Lower leg skin (tissue), 4 donors: ENCODE data around the gene MKLN1. TPM values are rescaled to one million over a fixed set of nuclear protein-coding genes. Genes with fewer than 3 reads are reported as not detected.
"Not testable (repeated sequence)": the region's sequence is repeated elsewhere in the genome, so short reads cannot be mapped to it uniquely, and the experiment has no call there.

Experiments
- DNase-seq, 2 donors: peaks; one replicate each; pipeline ENCODE4 v3.0.0-alpha.2; 2019; ENCODE audit warnings: low spot score in 2 of 2
- H3K4me3 ChIP-seq: fragments of 200-600 bp; sonication (generic); 2 replicates; pipeline ENCODE4 v1.5.1; 2017; ENCODE audit warnings: mild to moderate bottlenecking, low read depth; ENCODE audit not compliant: poor library complexity, severe bottlenecking
- CTCF ChIP-seq, 3 donors: fragments of 450-650 bp; IDR thresholded peaks; one replicate each; pipeline ENCODE4 v1.5.1; 2016; ENCODE audit warnings: antibody characterized with exemption in 3 of 3, mild to moderate bottlenecking in 3 of 3, moderate library complexity in 2 of 3
- POLR2A ChIP-seq, 2 donors: fragments of 450-650 bp; IDR thresholded peaks; one replicate each; pipeline ENCODE4 v1.6.1; 2016 to 2017; ENCODE audit warnings: antibody characterized with exemption in 2 of 2, mild to moderate bottlenecking in 1 of 2, moderate library complexity in 1 of 2
- WGBS, 2 donors: methylation state at CpG; one replicate each; pipeline ENCODE4 v1.1.5; 2018; 5-methylcytosine and 5-hydroxymethylcytosine counted together
- intact Hi-C: fragments of 100-400 bp; cut with DNase I; formaldehyde crosslinking; loops from one replicate; pipeline ENCODE4 v1.15.0; 2023; ENCODE audit warnings: low total_unique reads
- total RNA-seq, 4 donors: library from RNA; depleted of rRNA; stranded (reverse); fragments of >200 nt; gene quantifications; one replicate each; pipeline ENCODE4 v1.1.0, GENCODE V29; 2016

MKLN1 gene
- total RNA-seq, 4 donors from 2014 or later, result 25.7 to 37.8 (median 31.3) TPM

DNA sequence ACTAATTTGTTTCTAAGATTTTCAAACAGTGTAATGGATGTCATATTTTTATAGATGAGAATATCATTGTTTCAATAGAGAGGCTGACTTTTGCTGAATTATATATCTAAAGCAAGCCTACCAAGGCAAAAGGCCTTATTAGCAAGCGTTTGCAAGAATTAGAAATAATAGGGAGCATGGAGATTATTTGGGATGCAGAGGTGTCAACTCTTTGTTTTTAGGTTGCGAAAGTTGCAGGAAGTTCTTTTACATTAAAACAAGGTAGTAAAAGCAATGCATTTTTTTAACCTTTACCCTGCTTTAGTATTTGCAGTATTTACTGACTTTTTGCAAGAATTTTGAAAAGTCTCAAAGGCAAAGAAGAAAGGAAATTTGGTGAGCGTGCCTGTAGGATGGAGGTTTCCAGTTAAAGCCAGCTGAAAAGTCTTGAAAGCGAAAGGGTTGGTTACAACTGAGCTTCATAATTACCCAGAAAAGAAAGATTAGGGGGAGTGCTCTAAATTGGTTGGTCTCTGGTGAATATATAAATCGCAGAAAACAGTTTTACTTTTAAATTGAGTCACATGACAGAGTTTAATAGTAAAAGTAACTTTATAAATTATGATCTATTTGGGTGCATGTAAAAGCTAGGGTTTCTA lies 81.6 kb downstream of the MKLN1 start:
- no peak for DNase-seq
- TF ChIP-seq CTCF (IDR thresholded peaks at IDR 0.05) (no peak), POLR2A (IDR thresholded peaks at IDR 0.05) (no peak)
- 88 to 90% methylated on average over 5 of the region's 5 CpGs for WGBS, 2 donors
- H3K4me3 ChIP-seq, result no peak overlapping the region
- intact Hi-C loops, result no loop called here

DNA sequence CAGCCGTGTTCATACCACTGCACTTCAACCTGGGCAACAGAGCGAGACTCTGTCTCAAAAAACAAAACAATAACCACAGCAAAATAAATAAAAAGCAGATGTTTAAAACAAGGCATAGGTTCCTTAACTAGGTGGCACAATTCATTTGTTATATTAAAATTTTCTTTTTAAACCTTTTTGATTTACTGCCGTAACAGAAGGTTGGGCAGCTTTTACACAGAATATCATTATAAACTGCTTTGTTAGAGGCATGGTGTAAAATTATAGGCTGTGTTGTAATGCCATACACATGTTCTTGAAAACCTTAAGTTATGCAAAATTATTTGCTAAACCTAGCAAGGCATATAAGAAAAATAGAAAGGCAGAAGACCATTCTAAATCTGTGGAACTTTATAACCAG lies 84.4 kb downstream of the MKLN1 start:
- DNase-seq, result no peak
- TF ChIP-seq CTCF (IDR thresholded peaks at IDR 0.05), result no peak
- TF ChIP-seq POLR2A (IDR thresholded peaks at IDR 0.05), result no peak
- intact Hi-C loops, result loop anchor here (5.0 kb wide), 1 partner anchor 520 kb away; no protein-coding TSS in a partner anchor
- 93 to 96% methylated on average over 3 of the region's 3 CpGs for WGBS, 2 donors
- no peak overlapping the region for H3K4me3 ChIP-seq

DNA sequence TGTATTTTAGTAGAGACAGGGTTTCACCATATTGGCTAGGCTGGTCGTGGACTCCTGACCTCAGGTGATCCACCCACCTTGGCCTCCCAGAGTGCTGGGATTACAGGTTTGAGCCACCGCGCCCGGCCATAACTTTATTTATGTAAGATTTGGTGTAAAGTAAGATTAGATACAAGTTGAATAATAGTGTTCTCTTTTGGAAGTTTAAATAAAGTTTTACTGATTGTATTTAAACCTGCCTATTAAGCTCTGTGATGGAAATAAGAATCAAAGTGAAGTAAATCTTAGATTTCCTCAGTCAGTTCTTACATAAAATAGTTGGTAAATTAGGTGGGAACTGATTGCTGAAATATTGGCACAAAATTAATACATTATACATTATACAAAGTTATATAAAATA lies 86.0 kb downstream of the MKLN1 start:
- H3K4me3 ChIP-seq, result no peak overlapping the region
- WGBS, 2 donors, result 97 to 98% methylated on average over 4 of the region's 4 CpGs
- intact Hi-C loops, result loop anchor here (5.0 kb wide), 1 partner anchor 521 kb away; no protein-coding TSS in a partner anchor
- no peak for DNase-seq
- TF ChIP-seq CTCF (IDR thresholded peaks at IDR 0.05), result no peak
- TF ChIP-seq POLR2A (IDR thresholded peaks at IDR 0.05), result no peak

- H3K4me3 ChIP-seq, result no peak overlapping the region
- TF ChIP-seq CTCF (IDR thresholded peaks at IDR 0.05) (peak in 1 of 3 donors; percentile 27), POLR2A (IDR thresholded peaks at IDR 0.05) (no peak)
- intact Hi-C loops, result no loop called here
- WGBS, 2 donors, result 72 to 77% methylated on average over 5 of the region's 5 CpGs
- DNase-seq, result no peak
These were observed 96.6 kb downstream of the MKLN1 start for GRCh38 chr7:131424219-131424822.

DNA sequence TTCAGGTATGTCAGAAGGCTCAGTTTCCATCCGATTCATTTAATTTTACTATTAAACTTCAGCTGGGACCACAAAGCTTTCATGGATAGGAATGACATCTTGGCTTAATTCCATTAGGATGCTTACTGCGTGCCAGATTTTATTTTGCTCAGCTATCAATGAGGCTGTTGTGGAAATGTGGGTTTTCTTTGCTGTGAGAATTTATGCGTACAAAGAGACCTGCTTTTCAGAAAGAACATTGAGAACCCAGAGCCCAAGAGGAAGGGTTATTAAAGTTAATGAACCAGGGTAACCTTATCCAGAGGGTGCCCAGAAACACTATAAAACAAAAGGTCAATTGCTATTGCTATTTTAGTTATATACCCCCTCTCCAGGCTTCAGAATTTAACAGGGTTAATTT lies 98.3 kb downstream of the MKLN1 start:
- TF ChIP-seq CTCF (IDR thresholded peaks at IDR 0.05) (no peak), POLR2A (IDR thresholded peaks at IDR 0.05) (no peak)
- DNase-seq, result no peak
- intact Hi-C loops, result no loop called here
- WGBS, 2 donors, result 47 to 51% methylated on average over 3 of the region's 3 CpGs
- no peak overlapping the region for H3K4me3 ChIP-seq

DNA sequence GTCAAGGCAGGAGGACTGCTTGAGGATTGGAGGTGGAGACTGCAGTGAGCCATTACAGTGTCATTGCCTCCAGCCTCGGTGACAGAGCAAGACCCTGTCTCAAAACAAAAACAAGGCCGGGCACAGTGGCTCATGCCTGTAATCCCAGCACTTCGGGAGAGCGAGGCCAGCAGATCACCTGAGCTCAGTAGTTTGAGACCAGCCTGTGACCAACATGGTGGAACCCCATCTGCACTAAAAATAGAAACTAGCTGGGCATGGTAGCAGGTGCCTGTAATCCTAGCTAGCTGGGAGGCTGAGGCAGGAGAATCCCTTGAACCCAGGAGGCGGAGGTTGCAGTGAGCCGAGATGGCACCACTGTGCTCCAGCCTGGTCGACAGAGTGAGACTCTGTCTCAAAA lies 103.2 kb downstream of the MKLN1 start:
- H3K4me3 ChIP-seq, intact Hi-C loops, DNase-seq: not testable (repeated sequence)
- 94 to 97% methylated on average over 7 of the region's 7 CpGs for WGBS, 2 donors
